Measurements from ENCODE around the gene NEK11. TPM values are rescaled to one million over a fixed set of nuclear protein-coding genes. Genes with fewer than 3 reads are reported as not detected.

Gene NEK11
- total RNA-seq, 1 donor from 2014 or later, result 8.1 TPM

- no peak overlapping the region for H3K27ac Mint-ChIP-seq
- TF ChIP-seq EZH2 (IDR thresholded peaks at IDR 0.05) (no peak), EZH2phosphoT487 (IDR thresholded peaks at IDR 0.05) (no peak)
- TF ChIP-seq, protein P1, sequence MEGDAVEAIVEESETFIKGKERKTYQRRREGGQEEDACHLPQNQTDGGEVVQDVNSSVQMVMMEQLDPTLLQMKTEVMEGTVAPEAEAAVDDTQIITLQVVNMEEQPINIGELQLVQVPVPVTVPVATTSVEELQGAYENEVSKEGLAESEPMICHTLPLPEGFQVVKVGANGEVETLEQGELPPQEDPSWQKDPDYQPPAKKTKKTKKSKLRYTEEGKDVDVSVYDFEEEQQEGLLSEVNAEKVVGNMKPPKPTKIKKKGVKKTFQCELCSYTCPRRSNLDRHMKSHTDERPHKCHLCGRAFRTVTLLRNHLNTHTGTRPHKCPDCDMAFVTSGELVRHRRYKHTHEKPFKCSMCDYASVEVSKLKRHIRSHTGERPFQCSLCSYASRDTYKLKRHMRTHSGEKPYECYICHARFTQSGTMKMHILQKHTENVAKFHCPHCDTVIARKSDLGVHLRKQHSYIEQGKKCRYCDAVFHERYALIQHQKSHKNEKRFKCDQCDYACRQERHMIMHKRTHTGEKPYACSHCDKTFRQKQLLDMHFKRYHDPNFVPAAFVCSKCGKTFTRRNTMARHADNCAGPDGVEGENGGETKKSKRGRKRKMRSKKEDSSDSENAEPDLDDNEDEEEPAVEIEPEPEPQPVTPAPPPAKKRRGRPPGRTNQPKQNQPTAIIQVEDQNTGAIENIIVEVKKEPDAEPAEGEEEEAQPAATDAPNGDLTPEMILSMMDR (IDR thresholded peaks at IDR 0.05), result no peak
Observed at GRCh38 chr3:131028844-131029243, 2.2 kb downstream of the NEK11 start.

DNA sequence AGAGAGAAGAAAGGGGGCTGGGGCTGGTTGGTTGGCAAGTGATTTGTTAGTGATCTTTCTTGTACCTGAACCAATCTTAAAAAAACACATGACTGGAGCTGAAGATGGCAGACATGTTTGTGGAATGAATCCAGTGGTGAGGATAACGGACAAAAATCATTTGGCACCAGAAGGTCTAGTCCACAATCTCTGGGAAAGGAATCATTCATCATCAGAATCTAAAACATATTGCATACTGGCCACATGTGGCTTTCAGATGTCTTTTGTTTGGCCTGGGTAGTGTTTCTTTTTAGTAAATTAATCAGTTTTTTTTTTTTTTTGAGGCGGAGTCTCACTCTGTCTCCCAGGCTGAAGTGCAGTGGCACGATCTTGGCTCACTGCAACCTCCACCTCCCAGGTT, 5.0 kb downstream of the NEK11 start:
- H3K9ac ChIP-seq, result no peak overlapping the region
- H3K4me3 ChIP-seq, result no peak overlapping the region
- no peak overlapping the region for H2AFZ ChIP-seq (replicated peaks)
- H3F3A ChIP-seq (ENCODE audit: low read depth), result no peaks in the 10 kb centered on the region
- no peaks in the 10 kb centered on the region for H3K79me2 ChIP-seq (ENCODE audit: low read depth)
- no peaks in the 10 kb centered on the region for H3K27me3 ChIP-seq
- no peak overlapping the region for H3K27ac ChIP-seq
- H3K4me1 ChIP-seq, result no peaks in the 10 kb centered on the region
- H3K36me3 ChIP-seq, result no peaks in the 10 kb centered on the region
- DNase-seq (ENCODE audit: low spot score), result no peak
- H4K20me1 ChIP-seq (ENCODE audit: low read depth), result no peaks in the 10 kb centered on the region
- Mint-ChIP-seq H3K36me3 (no peaks in the 10 kb centered on the region), H3K4me3 (no peak overlapping the region), H3K9me3 (peaks cover 2% of the 10 kb centered on the region), H3K27me3 (ENCODE audit: insufficient read depth, low read depth) (no peaks in the 10 kb centered on the region), H3K27ac (no peak overlapping the region), H3K4me1 (peaks cover 9% of the 10 kb centered on the region)
- H3K4me2 ChIP-seq, result no peak overlapping the region
- TF ChIP-seq EZH2phosphoT487 (IDR thresholded peaks at IDR 0.05) (no peak), EZH2 (IDR thresholded peaks at IDR 0.05) (no peak)
- TF ChIP-seq, protein P1 (IDR thresholded peaks at IDR 0.05), result no peak
- H3K9me3 ChIP-seq (ENCODE audit: low read depth), result no peaks in the 10 kb centered on the region

More at GRCh38 chr3:131028844-131029243, 2.2 kb downstream of the NEK11 start:
- Histone ChIP-seq H3K9ac (no peak overlapping the region), H3K27me3 (no peaks in the 10 kb centered on the region), H3K4me2 (no peak overlapping the region), H3K4me3 (no peak overlapping the region), H3K79me2 (ENCODE audit: low read depth) (no peaks in the 10 kb centered on the region), H4K20me1 (ENCODE audit: low read depth) (no peaks in the 10 kb centered on the region), H3K4me1 (no peaks in the 10 kb centered on the region), H2AFZ (replicated peaks) (no peak overlapping the region), H3K36me3 (no peaks in the 10 kb centered on the region), H3K27ac (no peak overlapping the region), H3F3A (ENCODE audit: low read depth) (no peaks in the 10 kb centered on the region), H3K9me3 (ENCODE audit: low read depth) (no peaks in the 10 kb centered on the region)
- peaks cover 5% of the 10 kb centered on the region for H3K9me3 Mint-ChIP-seq
- DNase-seq (ENCODE audit: low spot score), result no peak
- H3K36me3 Mint-ChIP-seq, result peaks cover 11% of the 10 kb centered on the region
- H3K27me3 Mint-ChIP-seq (ENCODE audit: insufficient read depth, low read depth), result no peaks in the 10 kb centered on the region
- H3K4me3 Mint-ChIP-seq, result no peak overlapping the region
- H3K4me1 Mint-ChIP-seq, result peaks cover 16% of the 10 kb centered on the region

GRCh38 chr3:131033480-131034080, 6.9 kb downstream of the NEK11 start:
- no peak overlapping the region for H3K4me2 ChIP-seq
- Mint-ChIP-seq H3K9me3 (no peaks in the 10 kb centered on the region), H3K4me1 (peaks cover 2% of the 10 kb centered on the region), H3K4me3 (no peak overlapping the region), H3K36me3 (no peaks in the 10 kb centered on the region), H3K27ac (no peak overlapping the region), H3K27me3 (ENCODE audit: insufficient read depth, low read depth) (no peaks in the 10 kb centered on the region)
- H4K20me1 ChIP-seq (ENCODE audit: low read depth), result no peaks in the 10 kb centered on the region
- H3K27me3 ChIP-seq, result no peaks in the 10 kb centered on the region
- H3K4me1 ChIP-seq, result no peaks in the 10 kb centered on the region
- no peaks in the 10 kb centered on the region for H3K36me3 ChIP-seq
- peak; percentile 35 for DNase-seq (ENCODE audit: low spot score)
- TF ChIP-seq EZH2 (IDR thresholded peaks at IDR 0.05), result no peak
- no peak for TF ChIP-seq EZH2phosphoT487 (IDR thresholded peaks at IDR 0.05)
- TF ChIP-seq, protein P1 (IDR thresholded peaks at IDR 0.05), result peak; percentile 91
- no peaks in the 10 kb centered on the region for H3K9me3 ChIP-seq (ENCODE audit: low read depth)
- no peak overlapping the region for H3K4me3 ChIP-seq
- H3K79me2 ChIP-seq (ENCODE audit: low read depth), result no peaks in the 10 kb centered on the region
- no peaks in the 10 kb centered on the region for H3F3A ChIP-seq (ENCODE audit: low read depth)
- H2AFZ ChIP-seq (replicated peaks), result no peak overlapping the region
- H3K9ac ChIP-seq, result no peak overlapping the region
- no peak overlapping the region for H3K27ac ChIP-seq
